Measurements from ENCODE around the gene RXRA.

The RXRA gene

DNA sequence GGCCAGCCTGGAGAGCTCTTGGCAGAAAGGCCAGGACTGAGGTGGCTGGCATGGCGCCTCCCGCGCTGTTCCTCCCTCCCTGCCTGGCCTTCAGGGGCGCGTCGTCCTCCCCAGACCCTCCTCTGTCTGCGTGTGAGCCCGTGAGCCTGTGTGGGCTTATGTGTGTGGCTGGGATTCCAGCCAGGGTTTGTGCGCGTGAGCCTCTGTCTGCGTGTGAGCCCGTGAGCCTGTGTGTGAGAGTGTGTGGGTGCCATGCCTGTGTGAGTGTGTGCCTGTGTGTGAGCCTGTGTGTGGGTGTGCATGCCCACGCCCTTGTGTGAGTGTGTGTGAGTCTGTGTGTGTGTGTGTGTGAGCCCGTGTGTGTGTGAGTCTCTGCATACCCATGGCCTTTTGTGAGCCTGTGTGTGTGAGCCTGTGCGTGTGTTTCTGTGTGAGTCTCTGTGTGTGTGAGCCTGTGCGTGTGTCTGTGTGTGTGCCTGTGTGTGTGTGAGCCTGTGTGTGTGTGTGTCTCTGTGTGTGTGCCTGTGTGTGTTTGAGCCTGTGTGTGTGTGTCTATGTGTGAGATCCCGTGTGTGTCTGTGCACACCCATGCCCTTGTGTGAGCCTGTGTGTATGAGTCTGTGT, 13.0 kb downstream of the RXRA start:
- DNase-seq, result no peak

DNA sequence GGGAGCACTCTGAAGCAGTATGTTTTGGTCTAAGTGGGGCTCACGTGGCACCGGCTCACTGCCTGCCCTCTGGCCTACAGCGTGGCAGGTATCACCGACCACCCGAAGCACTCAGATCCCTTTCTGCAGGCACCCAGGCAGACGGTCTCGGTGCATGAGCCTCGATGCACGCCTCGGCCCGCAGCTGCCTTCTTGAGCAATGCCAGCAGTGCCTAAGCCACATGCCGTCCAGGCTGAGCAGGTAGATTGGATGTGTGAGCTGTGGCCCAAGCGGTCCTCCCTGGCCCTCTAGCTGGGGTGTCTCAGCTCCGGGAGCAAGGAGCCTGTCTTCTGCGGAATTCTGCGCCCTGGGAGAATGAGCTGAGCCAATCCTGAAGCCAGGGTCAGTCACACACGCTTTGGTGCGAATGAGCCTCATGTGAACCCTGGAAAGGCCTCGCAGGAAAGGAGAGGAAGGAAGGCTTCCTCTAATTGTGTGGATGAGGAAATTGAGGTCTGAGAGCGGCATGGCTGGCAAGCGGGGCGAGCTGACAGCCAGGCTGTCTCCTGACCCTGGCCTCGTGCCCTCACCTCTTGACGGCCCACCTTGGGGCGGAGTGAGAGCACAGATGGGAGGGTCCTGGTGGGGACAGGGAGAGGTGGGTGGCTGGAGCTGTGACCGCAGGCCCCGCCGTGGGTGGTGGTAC, 14.4 kb downstream of the RXRA start:
- DNase-seq, result peak; percentile 74

DNA sequence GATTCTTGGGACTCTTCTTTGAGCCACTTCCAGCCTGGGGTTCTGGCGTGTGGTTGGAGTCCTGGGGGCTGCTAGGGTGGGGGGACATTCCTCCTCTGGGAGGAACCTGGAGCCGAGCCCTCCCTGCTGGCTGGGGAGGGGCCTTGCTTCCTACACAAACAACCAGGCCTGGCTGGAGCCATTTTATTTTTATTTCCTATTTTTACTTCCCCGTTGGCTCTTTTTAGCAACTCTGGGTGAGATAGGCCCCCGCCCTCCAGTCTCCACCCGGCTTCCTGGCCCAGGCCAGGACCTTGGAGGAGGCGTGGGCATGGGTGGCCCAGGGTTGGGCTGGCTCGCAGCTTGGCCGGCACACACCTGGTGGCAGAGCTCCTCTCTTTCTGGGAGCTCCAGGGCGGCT, 15.1 kb downstream of the RXRA start:
- peak; percentile 68 for DNase-seq

DNA sequence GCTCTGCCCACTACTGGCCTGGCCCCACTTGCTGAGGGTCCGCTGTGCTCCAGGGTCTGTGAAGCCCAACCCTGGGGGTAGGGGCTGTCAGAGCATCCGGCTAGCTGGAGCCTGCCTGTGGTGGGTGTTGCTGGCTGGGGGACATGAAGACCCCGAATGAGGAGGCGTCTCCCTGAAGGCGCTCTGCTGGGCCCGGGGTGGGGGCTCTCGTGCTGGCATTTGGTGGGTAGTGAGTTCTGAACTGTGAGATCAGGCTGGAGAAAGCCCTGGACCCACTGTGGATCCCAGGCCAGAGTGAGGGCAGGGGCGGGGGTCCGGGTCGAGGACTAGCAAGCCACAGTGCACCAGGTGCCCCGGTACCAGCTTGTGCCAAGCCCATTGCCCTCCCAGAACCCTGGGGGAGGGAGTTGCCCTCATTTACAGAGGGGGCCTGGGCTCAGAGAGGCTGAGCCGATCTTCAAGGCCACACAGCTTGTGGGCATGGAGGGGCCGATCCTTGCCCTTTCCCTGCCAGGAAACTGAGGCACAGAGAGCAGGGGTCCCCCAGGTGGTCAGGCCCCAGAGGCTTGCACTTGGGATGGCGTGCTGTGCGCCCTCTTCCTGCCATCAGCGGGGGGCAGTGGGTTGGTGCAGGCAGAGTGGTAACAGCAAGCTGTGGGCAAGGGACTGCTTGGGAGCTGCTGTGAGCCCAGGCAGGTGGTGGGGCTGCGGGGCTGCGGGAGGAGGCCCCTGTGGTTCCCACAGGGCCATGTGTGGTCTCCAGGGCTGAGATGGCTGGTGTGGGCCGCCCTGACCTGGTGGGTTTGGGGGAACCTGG, 15.9 kb downstream of the RXRA start:
- DNase-seq, result no peak

DNA sequence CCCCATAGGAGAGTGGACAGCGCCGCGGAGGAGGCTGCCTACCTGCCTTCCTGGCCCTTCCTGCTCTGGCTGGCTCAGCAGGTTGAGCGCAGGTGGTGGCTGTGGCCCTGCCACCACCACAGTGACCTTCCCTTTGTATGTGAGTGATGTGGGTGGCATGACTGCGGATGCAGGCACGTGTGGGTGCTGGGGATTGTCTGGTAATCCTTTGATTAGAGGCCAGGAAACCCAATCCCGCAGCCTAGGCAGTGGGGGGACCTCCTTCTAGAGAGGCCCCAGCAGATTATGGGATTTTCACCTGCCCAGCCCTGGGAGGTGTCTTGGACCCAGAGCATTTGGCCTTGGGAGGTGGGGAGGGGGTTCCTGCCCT, 16.5 kb downstream of the RXRA start:
- DNase-seq, result no peak

DNA sequence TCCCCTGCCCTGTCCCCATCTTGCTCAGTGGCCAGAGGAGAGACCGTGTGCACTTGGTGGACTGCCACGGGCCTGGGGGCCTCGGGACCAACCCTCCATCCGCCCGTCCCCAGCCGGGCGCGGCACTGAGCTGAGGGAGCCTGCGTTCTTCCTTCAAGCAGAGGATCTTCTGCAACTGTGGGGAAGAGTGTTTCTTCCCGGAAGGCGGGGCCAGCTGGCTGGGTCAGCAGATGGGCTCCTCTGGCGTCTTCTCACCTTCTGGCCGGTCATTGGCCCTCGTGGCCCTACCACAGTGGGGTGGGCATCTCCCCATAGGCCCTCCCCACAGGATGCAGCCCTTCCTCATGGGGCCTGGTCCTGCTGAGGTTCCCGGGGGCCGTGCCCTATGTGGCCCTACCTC, 17.4 kb downstream of the RXRA start:
- peak; percentile 61 for DNase-seq

DNA sequence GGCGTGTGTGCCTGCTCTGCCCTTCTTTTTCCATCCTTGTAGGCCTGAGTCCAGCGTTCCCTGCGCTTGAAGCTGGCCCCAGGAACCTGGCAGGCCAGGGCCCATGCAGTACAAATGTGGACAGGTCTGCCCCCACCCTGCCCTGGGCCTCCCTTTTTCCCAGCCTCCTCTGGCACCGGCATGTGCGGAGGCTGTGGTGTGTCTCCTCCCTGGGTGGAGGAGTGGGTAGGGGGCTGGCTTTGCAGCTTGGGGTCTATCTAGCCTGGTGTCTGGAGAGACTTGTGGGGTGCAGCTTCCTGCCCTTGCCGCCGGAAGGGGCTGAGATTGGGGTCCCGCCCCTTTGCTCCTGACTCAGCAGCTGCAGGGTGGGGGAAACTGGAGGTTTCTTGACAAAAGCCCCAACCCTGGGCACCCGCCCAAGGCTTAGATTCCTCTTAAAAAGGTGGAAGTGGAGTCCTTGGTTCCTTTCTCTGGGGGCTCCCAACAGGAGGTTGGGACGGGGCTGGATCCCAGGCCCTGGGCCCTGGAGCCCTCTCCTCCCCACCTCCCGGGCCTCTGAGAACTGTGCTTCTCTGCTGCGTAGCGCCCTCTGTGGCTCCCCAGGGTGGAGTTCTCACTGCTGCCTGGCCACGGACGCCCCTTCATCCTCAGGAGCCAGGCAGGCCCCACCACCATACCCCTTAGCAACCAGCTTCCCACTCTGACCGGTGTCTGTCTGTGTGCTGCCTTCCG, 18.0 kb downstream of the RXRA start:
- peak; percentile 59 for DNase-seq

DNA sequence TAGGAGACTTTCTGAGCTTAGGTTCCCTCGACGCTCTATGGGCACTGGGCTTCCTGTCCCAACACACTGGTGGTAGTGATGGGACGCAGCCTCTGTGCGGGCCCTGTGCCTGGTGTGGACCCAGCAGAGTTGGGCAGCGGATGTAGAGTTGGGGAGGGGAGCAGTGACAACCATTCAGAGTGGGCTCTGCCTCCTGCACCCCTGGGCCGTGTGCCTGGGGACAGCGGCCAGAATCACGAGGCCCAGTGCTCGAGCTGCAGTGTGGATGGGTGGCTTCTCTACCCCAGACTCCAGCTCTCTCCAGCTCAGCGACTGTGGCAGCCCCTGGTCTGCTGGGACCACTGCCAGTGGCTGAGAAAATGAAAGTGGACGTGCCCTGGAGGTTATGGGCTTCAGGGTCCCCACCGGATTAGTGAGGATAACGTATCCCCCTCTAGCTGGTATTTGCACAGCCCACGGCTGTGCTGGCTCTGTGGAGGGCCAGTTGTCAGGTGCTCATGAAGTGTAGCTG, 18.6 kb downstream of the RXRA start:
- no peak for DNase-seq

DNA sequence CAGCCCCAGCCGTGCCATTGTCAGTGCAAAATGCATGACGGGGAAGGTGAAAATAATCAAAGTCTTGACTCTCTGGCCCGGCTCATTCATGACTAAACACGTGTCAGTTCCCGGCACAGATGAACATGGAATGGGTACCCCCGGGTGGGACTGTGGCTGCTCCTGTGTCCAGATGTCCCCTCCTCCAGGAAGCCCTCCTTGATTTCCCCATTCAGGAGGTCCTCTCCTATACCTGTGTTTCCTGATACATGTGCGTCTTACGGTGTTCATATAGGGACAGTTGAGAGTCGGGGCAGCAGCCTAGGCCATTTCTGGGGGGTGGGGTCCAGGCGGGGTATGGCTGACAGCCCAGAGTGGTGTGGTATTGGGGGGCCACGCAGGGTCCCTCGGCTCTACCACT, 19.5 kb downstream of the RXRA start:
- no peak for DNase-seq

DNA sequence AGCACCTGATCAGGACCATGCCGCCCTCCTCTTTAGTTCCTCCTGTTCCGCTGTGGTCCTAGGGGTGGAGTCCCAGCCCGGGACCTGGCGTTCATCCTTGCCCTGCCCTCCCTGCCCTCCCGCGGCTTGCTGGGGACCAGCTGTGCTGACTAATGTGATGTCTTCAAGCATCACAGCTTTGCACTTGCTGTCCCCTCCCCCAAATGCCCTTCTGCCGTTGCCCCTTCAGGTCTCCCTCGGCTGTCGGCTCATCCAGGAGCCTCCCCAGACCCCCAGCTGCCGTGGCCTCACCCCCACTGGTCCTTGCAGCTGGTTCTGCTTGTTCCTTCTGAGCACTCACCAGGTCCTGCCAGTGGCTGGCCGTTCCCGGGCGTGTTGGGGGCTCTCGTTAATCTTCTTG, 19.9 kb downstream of the RXRA start:
- DNase-seq, result no peak

DNA sequence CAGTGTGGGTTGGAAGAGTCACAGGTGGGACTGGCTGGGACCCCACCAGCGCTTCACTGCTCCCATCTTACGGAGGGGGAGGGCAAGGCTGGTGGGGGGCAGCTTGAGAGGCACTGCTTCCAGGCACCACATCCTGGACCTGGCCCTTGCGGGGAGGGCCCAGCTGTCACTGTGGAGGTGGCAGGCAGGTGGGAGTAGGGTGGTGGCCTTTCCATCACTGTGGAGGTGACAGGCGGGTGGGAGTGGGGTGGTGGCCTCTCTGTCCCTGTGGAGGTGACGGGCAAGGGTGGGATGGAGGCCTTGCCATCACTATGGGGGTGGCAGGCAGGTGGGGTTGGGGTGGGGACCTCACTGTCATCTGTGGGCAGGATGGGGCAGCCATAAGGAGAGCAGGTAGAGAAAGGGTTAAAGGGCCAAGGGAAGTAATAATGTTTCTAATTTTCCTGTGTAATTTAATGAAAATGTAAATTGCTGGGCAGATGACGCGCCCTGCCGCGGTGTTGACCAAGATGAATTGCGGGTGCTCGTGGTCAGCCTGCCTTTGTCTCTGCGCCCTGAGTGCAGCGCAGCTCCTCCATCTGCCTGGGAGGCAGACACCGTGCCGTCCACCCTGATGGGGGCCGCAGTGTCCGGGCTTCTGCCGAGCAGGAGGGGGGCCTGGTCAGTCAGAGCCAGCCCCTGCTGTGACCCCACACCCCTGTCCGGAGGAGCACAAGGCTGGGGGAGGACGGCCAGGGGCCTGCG, 20.8 kb downstream of the RXRA start:
- DNase-seq, result no peak

DNA sequence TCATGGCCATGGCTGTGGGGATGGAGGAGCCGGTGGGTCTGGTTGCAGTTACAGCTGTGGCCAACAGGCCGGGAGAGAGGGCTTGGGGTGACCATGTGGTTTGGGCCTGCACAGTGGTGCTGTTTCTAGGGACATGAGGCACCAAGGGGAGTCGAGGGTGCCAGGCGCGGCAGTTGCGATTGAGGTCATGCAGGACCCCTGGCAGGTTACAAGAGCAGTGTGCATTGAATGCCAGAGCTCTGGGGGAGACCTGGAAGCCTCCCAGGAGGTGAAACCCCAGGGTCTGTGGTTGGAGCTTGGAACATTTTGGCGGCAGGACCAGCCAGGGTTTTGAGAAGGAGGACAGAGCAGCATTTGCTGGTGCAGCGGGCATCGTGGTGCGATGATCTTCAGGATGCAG, 21.7 kb downstream of the RXRA start:
- DNase-seq, result no peak

DNA sequence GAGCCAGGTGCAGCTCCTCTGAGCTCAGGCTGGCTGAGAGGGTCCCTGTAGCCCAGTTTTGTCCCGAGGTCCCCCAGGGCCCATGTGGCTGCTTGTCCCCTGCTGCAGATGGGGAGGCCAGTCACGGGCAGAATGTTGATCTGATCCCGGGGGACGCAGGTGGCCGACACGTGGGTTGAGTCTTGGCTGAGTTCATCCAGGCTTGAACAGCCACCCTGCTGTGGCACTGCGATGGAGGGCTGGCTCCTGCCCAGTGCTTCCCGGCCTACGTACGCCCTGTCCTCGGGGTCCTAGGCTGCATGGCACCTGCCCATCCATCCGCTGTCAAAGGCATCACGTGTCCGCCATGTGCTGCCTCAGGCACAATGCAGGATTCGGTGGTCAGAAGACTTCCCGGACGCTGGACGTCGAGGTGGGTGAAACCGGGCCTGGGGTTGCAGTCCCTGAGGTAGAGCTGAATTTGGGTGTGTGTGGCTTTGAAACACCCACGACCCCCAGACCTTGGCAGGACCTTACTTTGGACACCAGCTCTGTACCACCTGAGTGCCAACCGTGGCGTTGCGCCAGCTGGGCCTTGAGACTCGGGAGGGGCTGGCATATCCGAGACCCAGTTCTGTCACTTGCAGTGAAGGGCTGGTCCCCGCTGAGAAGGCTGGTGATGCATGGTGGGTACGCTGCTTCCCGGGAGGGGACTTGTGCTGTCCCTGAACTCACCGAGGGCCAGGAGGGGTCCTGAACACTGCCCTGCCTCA, 22.3 kb downstream of the RXRA start:
- no peak for DNase-seq

DNA sequence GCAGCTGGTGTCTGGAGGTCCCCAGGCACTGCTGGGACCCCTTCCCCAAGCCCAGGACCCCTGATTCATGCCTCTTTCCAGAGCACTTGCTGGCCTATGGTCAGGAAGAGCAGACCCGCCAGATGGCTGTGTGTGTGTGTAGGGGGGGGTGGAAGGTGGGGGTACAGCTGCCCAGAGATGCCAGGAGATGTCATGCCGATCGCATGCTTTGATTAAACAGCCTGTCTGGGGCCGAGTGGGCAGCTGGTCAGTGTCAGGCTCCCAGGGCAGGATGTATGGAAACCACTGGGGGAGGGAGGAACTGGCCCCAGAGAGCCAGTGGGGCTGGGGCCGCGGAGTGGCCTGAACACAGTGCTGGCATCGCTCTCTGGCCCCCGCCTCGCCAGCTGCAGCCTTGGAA, 23.7 kb downstream of the RXRA start:
- DNase-seq, result no peak

DNA sequence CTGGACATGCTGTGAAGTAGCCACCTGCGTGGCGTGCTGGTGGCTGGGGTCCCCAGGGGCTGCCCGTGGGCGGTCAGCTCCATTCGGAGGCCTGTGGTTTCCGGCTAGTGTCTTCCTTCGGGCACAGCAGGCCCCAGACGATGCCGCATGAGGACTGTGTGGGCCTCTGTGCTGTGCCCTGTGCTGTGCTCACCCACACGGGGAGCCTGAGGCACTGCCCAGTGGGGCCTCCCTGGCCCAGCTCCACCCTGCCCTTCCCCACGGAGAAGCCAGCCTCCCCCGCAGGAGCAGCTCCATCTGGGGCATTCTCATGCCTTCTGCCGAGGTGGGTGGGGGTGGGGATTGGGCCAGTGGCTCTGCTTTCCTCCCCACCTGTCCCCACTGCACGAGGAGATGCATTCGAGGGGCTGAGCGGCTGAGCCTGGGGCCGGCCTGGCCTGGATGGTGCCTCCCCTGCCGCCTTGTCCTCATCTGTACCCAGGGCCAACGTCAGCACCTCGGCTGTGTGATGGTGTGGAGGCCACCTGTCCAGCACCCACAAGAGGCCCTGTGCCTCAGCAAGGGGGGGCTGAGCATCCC, 24.2 kb downstream of the RXRA start:
- no peak for DNase-seq

DNA sequence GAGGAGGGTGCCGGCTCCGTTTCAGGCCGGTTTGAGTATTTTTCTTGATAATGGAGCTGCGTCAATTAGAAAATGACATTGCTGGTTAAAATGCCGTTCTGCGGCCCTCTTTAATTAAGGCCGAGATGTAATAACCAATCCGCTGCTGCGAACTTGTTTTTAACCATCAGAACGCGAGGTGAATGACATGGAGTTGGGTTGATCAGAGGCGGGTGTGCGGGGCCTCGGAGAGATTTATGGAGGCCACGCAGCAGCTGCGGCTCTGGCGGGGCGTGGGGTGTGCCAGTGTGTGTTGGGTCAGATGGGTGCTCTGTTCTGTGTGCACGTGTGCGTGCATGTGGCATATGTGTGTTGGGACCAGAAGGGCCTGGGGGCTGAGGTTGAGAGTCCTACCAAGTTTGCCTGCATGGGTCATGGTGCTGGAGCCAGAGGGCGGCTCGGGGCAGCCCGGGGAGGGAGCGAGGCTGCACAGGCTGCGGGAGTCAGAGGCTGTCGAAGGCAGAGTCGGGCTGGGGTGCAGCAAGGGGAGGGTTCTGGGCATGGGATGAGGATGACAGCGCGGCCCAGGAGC, 25.4 kb downstream of the RXRA start:
- DNase-seq, result no peak

DNA sequence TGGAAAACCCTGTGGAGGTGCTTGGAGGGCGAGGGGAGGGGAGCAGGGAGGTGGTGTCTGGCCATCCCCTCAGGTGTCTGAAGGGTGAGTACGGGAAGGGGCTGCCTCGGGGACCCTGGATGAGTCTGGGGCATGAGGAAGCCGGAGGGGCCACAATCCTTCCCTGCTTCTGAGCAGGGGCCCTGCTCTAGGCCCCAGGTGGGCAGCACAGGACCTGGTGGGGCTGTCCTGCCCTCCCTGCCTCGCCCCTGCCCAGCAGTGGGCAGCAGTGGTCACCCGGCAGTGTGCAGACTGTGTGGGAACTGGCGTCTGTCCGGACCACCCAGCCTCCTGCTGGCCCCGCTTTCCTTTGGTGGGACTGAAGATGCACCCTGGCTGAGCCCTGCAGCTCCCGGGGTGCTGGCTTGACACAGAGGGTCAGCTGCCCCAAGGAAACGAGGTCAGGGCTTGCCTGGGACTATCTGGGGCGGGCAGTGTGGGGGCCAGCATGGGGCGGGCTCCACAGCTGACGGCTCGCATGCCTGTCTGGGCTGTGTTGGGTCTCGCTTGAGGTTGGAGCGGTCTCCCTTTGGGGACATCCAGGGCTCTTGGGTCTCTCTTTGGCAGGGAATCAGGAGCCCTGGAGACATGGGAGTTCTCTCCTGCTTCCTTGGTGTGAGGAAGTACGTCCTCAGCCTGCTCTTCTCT, 26.1 kb downstream of the RXRA start:
- no peak for DNase-seq

DNA sequence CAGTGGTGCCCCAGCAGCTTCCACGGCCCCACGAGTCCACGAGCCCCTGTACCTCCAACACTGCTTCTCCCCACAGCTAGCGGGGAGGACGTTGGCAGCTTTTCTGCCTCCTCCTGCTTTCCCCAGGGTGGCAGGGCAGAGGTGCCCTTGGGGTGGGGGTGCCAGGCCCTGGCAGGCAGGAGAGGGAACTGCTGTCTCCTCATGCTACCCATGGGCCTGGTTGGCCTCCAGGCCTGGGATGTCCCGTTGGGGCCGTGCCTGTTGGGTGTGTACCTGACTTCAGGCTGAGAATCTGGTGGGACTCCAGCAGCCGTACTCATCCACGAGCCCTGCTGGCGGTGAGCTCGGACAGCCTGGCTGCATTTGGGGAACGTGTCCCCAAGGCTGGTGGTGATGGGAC, 27.3 kb downstream of the RXRA start:
- DNase-seq, result no peak

DNA sequence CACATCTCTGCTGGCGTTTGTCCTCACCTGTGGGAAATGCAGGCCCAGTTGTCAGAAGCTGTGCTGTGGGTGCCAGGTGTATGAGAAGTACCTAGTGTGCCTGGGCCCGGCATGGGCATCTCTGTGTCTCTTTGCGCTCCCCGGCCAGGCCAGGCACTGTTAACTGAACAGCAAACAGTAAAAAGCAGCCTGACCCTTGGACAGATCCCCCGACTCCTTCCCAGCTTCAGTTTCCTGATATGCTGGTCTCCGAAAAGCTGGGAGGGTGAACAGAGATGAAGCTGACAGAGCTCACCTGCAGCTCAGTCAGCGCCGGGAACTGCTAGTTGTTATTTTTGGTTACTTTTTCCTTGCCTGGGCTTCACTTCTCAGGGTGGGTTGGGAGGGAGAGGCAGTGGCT, 28.9 kb downstream of the RXRA start:
- no peak for DNase-seq

DNA sequence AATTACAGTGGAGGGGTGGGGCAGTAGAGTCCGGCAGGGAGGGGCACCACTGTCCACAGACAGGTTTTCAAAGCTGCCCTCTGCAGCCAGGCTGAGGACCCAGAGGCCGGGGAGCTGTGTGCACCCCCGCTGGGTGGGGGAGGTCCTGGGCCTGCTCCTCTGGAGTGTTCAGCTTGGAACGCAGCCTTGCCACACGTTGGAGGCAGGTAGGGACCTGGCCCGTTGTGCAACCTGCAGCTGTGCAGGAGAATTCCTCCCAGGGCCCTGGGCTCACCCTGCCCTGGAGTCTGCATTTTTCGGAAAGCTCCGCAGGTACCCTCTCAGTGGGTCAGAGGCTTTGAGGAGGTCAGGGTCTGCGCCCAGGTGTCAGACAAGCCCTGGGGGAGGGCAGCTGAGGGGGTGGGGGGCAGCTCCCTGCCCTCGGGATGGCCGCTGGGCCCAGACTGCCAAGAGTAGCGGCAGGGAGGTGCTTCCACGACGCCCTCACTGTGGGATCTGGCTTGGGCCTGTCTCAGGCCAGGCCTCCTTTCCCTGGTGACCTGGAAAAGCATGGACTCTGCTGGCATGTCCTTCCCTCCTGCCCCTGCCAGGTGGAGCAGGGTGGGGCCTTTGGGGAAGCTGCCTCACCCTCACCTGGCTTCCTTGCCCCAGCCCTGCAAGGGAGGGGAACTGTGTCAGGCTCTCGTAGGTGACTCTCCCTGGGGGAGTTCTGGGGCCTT, 29.5 kb downstream of the RXRA start:
- DNase-seq, result no peak

All from suppressor macrophage treated with lipopolysaccharide for 4 hours (primary cell).